Duodenal mucosa (tissue), 2 donors: Measurements from ENCODE around the gene HOGA1.
"Not testable (repeated sequence)": the region's sequence is repeated elsewhere in the genome, so short reads cannot be mapped to it uniquely, and the experiment has no call there.

Experiments used
- H3K27ac ChIP-seq: one replicate; pipeline ENCODE4 v1.7.0; 2013; ENCODE audit warnings: low read depth, low read length
- H3K27me3 ChIP-seq, 2 donors: one replicate each; pipeline ENCODE4 v1.7.0; 2013; ENCODE audit warnings: low read length in 2 of 2, control low read depth in 1 of 2; ENCODE audit not compliant: insufficient read depth in 2 of 2, control insufficient read depth in 1 of 2
- H3K36me3 ChIP-seq, 2 donors: one replicate each; pipeline ENCODE4 v1.7.0; 2013; ENCODE audit warnings: low read length in 2 of 2, control low read depth in 1 of 2; ENCODE audit not compliant: insufficient read depth in 2 of 2, control insufficient read depth in 1 of 2
- H3K4me1 ChIP-seq, 2 donors: one replicate each; pipeline ENCODE4 v1.7.0; 2013; ENCODE audit warnings: low read length in 2 of 2, control low read depth in 1 of 2; ENCODE audit not compliant: insufficient read depth in 2 of 2, control insufficient read depth in 1 of 2
- H3K4me3 ChIP-seq, 2 donors: one replicate each; pipeline ENCODE4 v1.7.0; 2013; ENCODE audit warnings: low read length in 2 of 2, low read depth in 1 of 2
- H3K9ac ChIP-seq, 2 donors: one replicate each; pipeline ENCODE4 v1.7.0; 2013; ENCODE audit warnings: low read length in 2 of 2, low read depth in 1 of 2
- H3K9me3 ChIP-seq, 2 donors: one replicate each; pipeline ENCODE4 v1.7.0; 2013; ENCODE audit warnings: low read length in 2 of 2, control low read depth in 1 of 2; ENCODE audit not compliant: control insufficient read depth in 1 of 2

The HOGA1 gene

DNA sequence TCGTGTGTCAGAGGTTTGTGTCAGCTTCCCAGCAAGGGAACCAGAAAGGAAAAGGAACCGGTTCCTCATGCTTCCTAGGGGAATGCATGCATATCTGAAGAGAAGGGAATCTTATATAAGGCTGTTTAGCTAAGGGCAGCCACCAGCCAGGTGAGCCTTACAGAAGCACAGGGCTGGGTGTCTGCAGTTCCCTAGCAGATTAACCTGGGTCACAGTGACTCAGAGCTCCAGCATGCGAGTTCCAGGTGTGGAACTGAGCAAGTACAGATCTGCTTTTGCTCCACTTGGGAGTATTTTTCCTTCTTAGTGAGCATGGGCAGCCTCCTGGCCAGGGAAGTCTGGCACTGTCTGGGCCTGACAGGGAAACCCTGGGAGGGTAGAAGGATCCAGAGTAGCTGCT lies 12.6 kb upstream of the HOGA1 start:
- Histone ChIP-seq H3K27ac (no peak overlapping the region), H3K4me1 (peaks cover 8 to 9% of the 10 kb centered on the region in 2 donors), H3K9me3 (no peaks in the 10 kb centered on the region), H3K9ac (peak overlapping the region in 1 of 2 donors; percentile 19), H3K4me3 (no peak overlapping the region), H3K27me3 (no peaks in the 10 kb centered on the region), H3K36me3 (no peaks in the 10 kb centered on the region)

DNA sequence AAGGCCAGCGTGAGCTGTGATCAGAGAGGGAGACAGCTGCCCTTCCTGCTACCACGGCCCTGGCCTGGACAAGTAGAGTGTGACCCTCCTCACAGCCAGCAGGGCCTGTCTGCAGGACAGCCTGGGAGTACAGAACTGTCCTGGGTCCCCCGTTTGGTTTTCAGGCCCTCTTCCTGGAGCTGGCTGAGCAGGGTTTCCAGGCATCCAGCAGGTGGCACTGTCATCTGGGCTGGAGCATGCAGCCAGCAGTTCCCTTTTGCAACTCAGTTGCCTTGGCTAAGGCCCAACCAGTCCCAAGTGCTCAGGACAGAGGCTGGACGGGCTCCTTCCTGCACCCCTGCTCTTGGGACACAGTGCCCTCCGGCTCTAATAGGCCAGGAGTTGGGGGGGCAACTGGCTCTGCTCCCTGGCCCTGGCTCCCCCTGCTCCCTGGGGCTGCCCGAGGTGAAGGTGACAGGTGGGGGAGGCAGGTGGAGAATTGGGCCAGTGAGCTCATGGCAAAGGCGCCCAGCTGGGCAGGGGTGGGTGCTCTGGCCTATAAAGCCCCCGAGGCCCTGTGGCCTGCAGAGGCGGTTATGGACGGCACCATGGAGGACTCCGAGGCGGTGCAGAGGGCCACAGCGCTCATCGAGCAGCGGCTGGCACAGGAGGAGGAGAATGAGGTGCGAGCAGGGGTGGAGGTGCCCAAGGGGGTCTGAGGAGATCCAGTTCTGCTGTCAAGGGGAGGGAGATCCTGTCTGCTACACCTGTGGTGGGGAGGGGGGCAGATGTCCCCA lies 11.8 kb upstream of the HOGA1 start, which contains the start of gene ANKRD2:
Gene ANKRD2, plus strand, starts transcription at position 566 of the 776 bp plus-strand sequence. Its CDS starts 10 bp downstream, at position 576.
- no peaks in the 10 kb centered on the region for H3K27me3 ChIP-seq
- peaks cover 8 to 9% of the 10 kb centered on the region in 2 donors for H3K4me1 ChIP-seq
- peak within 1 kb of the TSS; percentile 47 for H3K27ac ChIP-seq
- no peak within 1 kb of the TSS for H3K4me3 ChIP-seq
- no peaks in the 10 kb centered on the region for H3K9me3 ChIP-seq
- H3K9ac ChIP-seq = peak within 1 kb of the TSS in 1 of 2 donors; percentile 19
- H3K36me3 ChIP-seq = no peaks in the 10 kb centered on the region

DNA sequence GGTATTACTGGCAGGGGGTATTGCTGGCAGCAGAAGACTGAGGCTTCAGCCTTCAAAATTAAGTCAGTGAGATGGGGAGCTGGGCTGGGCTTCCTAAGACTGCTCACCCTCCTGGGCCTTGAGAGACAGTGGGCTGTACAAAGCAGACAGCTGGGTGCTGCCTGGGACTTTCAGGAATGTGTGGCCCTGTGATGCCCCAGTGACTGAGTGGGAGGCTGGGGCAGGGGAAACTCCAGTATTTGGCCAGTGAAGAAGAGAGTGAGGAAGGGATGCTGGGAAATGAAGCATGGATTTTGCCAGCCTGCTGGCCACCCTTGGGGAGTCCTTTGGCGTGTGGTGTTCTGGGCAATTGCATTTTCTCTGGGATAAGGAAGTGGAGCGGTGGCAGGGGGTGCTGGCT lies 11.2 kb upstream of the HOGA1 start:
- peaks cover 8 to 9% of the 10 kb centered on the region in 2 donors for H3K4me1 ChIP-seq
- H3K4me3 ChIP-seq = no peak overlapping the region
- H3K9me3 ChIP-seq = no peaks in the 10 kb centered on the region
- H3K27me3 ChIP-seq = no peaks in the 10 kb centered on the region
- no peaks in the 10 kb centered on the region for H3K36me3 ChIP-seq
- no peak overlapping the region for H3K27ac ChIP-seq
- H3K9ac ChIP-seq = no peak overlapping the region

DNA sequence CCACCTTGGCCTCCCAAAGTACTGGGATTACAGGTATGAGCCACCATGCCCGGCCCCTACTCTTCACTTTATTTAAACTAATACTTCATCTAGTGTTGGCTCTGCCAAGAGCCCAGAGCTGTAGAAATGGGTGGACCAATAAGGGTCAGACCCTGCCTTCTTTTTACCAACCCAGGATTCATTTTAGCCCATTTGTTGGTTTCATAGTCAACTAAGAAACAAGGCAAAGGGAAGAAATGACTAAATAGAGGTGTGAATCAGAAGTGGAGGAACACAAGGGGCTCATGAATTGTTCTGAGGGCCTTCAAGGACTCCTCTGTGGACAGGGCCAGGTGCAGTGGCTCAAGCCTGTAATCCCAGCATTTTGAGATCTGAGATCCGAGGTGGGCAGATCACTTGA lies 10.5 kb upstream of the HOGA1 start:
- no peak overlapping the region for H3K9ac ChIP-seq
- peaks cover 8 to 9% of the 10 kb centered on the region in 2 donors for H3K4me1 ChIP-seq
- H3K9me3 ChIP-seq = no peaks in the 10 kb centered on the region
- no peak overlapping the region for H3K4me3 ChIP-seq
- H3K27me3 ChIP-seq = peaks cover 0 to 4% of the 10 kb centered on the region in 2 donors
- no peak overlapping the region for H3K27ac ChIP-seq
- H3K36me3 ChIP-seq = no peaks in the 10 kb centered on the region

DNA sequence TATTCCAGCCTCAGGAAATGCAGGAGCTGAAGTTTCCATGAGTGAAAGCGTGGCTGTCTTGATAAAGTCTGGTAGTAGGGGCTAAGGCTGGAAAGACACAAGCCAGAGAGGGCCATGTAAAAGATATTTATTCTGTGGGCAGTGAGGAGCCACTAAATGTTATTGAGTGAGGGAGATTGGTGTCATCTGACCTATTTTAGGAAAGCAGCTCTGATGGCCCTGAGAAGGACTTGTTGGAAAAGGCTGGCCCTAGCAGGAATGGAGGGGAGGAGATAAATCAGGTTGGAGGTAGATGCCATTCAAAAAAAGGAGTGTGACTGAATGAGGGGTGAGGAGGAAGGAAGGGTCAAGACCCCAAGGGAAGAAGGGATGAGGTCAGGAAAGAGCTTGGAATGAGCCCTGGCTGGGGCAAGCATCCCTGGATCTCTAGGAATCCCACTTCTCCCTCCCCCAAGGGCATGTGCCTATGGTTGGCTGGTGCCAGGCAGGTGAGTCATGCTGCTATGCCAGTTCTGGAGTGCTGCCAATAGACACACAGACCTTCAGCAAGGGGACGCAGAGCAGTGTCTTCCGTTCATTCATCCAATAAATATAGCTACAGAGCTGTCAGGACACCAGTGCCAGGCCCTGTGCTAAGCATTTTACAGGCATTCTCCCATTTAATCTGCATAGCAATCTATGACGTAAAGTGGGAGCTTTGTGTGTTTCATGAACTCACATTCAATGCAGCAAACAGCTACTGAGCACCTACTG lies 9.6 kb upstream of the HOGA1 start:
- H3K9ac ChIP-seq = no peak overlapping the region
- H3K36me3 ChIP-seq = no peaks in the 10 kb centered on the region
- H3K9me3 ChIP-seq = no peaks in the 10 kb centered on the region
- peaks cover 8 to 9% of the 10 kb centered on the region in 2 donors for H3K4me1 ChIP-seq
- H3K4me3 ChIP-seq = no peak overlapping the region
- no peak overlapping the region for H3K27ac ChIP-seq
- peaks cover 0 to 5% of the 10 kb centered on the region in 2 donors for H3K27me3 ChIP-seq

DNA sequence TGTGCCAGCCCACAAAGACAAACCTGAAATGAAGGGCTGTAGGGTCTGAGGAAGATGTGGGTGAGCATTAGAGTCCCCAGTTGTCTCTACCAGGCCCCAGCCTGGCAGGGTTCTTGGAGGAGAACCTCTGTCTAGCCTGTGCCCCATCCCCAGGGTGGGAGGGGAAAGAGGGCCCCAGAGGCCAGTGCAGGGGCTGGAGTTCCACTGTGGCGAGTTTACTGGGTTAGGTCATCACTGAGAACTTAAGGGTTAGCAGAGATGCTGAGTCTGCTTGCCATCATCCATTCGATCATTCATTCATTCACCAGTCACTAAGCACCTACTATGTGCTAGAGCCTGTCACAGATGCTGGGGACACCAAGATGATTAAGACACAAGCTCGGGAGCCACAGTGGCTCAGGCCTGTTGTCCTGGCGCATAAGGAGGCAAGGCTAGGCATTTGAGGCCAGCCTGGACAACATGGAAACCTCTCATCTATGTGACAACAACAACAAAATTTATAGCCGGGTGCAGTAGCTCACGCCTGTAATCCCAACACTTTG lies 9.0 kb upstream of the HOGA1 start:
- Histone ChIP-seq H3K9me3 (no peaks in the 10 kb centered on the region), H3K9ac (no peak overlapping the region), H3K27me3 (peaks cover 0 to 5% of the 10 kb centered on the region in 2 donors), H3K4me3 (no peak overlapping the region), H3K27ac (no peak overlapping the region), H3K36me3 (no peaks in the 10 kb centered on the region), H3K4me1 (peaks cover 8 to 9% of the 10 kb centered on the region in 2 donors)

DNA sequence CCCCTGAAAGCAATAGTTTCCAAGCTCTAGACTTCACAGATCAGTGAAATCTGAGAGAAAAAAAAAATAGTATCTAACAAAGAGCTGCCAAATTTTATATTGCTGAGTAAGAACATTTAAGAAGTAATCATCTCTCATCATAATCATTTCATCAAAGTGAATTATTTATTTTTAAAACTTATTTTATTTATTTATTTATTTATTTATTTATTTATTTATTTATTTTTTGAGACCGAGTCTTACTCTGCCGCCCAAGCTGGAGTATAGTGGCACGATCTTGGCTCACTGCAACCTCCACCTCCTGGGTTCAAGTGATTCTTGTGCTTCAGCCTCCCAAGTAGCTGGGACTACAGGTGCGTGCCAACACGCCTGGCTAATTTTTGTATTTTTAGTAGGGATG lies 7.7 kb upstream of the HOGA1 start:
- H3K9me3 ChIP-seq, H3K4me1 ChIP-seq, H3K4me3 ChIP-seq, H3K27me3 ChIP-seq, H3K36me3 ChIP-seq, H3K9ac ChIP-seq, H3K27ac ChIP-seq: not testable (repeated sequence)

DNA sequence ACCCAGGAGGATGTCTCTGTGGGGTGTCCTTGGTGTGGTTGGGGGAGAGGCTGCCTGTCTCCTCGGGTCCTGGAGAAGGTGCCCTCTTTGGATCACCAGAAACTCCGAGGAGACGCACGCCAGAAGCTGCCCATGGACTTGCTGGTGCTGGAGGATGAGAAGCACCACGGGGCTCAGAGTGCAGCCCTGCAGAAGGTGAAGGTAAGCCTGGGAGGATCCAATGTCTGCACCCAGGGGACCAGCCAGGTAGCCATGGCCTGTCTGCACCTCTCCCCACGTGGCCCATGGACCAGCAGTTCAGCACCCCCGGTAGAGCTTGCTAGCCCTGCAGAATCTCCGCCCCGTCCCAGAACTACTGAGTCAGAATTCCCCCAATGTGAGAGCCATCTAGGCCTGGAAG lies 6.5 kb upstream of the HOGA1 start:
- Histone ChIP-seq H3K4me3 (no peak overlapping the region), H3K36me3 (no peaks in the 10 kb centered on the region), H3K9ac (no peak overlapping the region), H3K27ac (no peak overlapping the region), H3K27me3 (peaks cover 0 to 5% of the 10 kb centered on the region in 2 donors), H3K9me3 (no peaks in the 10 kb centered on the region), H3K4me1 (peaks cover 0 to 3% of the 10 kb centered on the region in 2 donors)

DNA sequence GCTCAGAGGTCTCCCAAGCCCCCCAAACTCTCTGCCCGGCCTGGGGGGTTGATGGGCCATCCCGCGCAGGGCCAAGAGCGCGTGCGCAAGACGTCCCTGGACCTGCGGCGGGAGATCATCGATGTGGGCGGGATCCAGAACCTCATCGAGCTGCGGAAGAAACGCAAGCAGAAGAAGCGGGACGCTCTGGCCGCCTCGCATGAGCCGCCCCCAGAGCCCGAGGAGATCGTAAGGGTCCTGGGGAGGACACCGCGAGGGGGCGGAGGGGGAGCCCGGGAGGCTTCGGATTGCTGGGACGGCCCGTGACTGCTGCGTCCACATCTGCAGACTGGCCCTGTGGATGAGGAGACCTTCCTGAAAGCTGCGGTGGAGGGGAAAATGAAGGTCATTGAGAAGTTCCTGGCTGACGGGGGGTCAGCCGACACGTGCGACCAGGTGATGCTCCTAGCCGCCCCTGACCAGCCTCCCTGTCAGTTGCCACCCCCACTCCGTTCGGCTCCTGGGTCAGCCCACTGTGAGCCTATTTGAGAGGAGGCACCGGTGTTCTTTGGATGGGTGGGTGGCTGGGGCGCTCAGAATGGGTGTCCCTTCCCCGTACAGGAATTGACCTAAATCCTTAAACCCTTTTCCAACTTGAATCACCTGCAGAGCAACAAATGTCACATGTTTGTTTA lies 5.9 kb upstream of the HOGA1 start:
- Histone ChIP-seq H3K4me3 (no peak overlapping the region), H3K4me1 (peaks cover 0 to 3% of the 10 kb centered on the region in 2 donors), H3K27me3 (peaks cover 0 to 5% of the 10 kb centered on the region in 2 donors), H3K9ac (no peak overlapping the region), H3K27ac (no peak overlapping the region), H3K36me3 (no peaks in the 10 kb centered on the region), H3K9me3 (no peaks in the 10 kb centered on the region)
